ENCODE measurements around the gene ZNF790.

Gene ZNF790

DNA sequence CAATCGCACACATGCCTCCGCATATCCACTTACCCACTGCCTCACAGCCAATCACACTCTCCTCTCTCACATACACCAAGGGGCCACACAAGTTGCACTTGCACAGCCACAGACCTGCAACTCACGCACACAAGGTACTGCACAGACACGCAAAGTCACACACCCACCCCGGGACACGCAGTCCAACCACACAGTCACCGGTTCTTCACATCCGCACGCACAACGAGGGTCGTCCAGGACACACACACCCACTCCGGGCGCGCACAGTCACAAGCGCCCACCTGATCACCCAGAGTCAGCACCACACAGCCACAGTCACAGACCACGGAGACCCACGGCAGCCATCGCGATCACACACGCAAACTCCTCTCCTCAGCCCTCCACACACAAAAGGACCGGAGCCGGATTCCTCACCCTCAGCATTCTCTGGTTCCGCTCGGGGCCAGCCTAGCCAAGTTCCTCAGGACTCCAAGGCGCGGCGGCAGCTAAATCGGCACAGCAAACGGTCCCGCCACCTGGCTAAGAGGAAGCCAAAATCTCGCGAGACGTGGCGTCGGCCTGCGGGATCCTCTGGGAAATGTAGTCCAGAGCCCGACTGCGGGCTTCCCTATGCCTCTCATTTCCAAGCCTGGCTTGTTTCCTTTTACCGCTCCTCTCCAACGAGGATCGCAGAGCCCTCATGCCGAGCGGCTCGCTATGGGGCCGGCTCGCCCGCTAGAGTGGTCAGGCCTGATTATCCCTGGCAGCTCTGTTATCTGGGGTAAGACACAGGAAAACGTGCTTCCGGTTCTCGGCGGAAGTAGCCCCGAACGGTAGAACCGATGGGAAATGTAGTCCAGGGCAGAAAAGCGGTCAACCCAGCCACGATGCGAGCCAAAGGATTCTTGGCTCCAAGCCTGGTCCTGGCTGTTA is 65.6 kb downstream of the ZNF790 start, which contains the start of gene ZNF850:
TSS of gene ZNF850 (minus strand) at position 497 of the 912 bp plus-strand sequence. CDS start 10,201 bp downstream, outside the sequence.
- DNase-seq (ENCODE audit: low read depth) = peak; percentile 96
- H3K4me3 ChIP-seq (ENCODE audit: low read depth, low read length) = peak within 1 kb of the TSS; percentile 91
- TF ChIP-seq CTCF (conservative IDR thresholded peaks at IDR 0.05; ENCODE audit: low read depth, low read length) = no peak

DNA sequence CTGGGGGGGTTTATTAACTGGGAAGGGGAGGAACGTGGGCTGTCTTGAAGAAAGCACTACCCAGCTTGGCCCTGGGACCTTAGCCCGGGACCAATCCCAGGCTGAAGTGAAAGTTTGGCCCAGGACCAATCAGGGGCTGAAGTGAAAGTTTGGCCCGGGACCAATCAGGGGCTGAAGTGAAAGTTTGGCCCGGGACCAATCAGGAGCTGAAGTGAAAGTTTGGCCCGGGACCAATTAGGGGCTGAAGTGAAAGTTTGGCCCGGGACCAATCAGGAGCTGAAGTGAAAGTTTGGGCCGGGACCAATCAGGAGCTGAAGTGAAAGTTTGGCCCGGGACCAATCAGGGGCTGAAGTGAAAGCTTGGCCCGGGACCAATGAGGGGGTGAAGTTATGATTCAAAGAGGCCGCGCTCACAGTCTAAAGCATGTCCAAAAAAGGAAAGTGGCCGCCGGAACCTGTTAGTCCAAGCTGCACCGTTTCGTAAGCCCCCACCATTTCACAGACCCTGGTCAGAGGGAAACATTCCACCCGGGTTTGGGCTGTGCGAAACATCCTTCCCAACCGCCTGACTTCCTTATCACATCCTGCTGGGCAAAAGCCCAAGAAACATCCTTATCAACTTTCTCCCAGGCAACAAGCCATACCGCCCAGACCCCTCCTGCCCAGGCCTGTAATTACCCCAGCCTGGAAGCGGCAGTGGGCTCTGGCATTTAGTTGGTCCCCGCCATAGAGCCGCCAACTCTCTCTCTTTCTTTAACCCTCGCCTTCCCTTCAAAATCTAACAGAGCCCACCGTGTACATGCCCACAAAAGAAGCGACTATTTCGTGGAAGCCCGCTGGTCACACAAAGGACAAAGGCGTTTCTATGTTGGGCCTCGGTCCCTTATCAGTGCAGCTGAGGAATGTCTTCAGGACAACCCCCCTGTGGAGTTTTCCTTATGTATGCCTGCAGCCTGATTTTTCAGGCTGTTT is 66.6 kb downstream of the ZNF790 start:
- H3K4me3 ChIP-seq (ENCODE audit: low read depth, low read length) = peak overlapping the region; percentile 91
- peak; percentile 96 for DNase-seq (ENCODE audit: low read depth)
- no peak for TF ChIP-seq CTCF (conservative IDR thresholded peaks at IDR 0.05; ENCODE audit: low read depth, low read length)

Measured in choroid plexus epithelial cell (primary cell).